H9 (cell line): ENCODE measurements around the gene YEATS2. TPM values are rescaled to one million over a fixed set of nuclear protein-coding genes. Genes with fewer than 3 reads are reported as not detected.

ENCODE experiments used
- DNase-seq: peaks from one replicate; pipeline ENCODE4 v3.0.0-alpha.2; 2017
- H2AFZ ChIP-seq: one replicate; pipeline ENCODE4 v1.6.1; 2013; ENCODE audit warnings: mild to moderate bottlenecking, low read length, control low read depth, moderate library complexity
- H2AK5ac ChIP-seq: 2 replicates; pipeline ENCODE4 v1.6.1; 2013; ENCODE audit warnings: low read length, control low read depth, mixed read lengths; ENCODE audit not compliant: insufficient read length
- H2BK120ac ChIP-seq: one replicate; pipeline ENCODE4 v1.6.1; 2013; ENCODE audit warnings: low read depth, mild to moderate bottlenecking, low read length, control low read depth, inconsistent platforms; ENCODE audit not compliant: poor library complexity, severe bottlenecking
- H2BK12ac ChIP-seq: 2 replicates; pipeline ENCODE4 v1.6.1; 2013; ENCODE audit warnings: low read length, control low read depth, mixed read lengths, low read depth; ENCODE audit not compliant: insufficient read length
- H2BK15ac ChIP-seq: 2 replicates; pipeline ENCODE4 v1.6.1; 2013; ENCODE audit warnings: low read depth, low read length, control low read depth
- H2BK20ac ChIP-seq: one replicate; pipeline ENCODE4 v1.6.1; 2013; ENCODE audit warnings: low read depth, mild to moderate bottlenecking, low read length, control low read depth, inconsistent platforms; ENCODE audit not compliant: poor library complexity, severe bottlenecking
- H2BK5ac ChIP-seq: 2 replicates; pipeline ENCODE4 v1.6.1; 2013; ENCODE audit warnings: low read length, control low read depth, mixed read lengths; ENCODE audit not compliant: insufficient read length
- H3K14ac ChIP-seq: 2 replicates; pipeline ENCODE4 v1.6.1; 2013; ENCODE audit warnings: low read length, control low read depth; ENCODE audit not compliant: insufficient read depth
- H3K18ac ChIP-seq: 2 replicates; pipeline ENCODE4 v1.6.1; 2013; ENCODE audit warnings: low read depth, mild to moderate bottlenecking, mixed read lengths, low read length, control low read depth; ENCODE audit not compliant: insufficient read length
- H3K23ac ChIP-seq: 2 replicates; pipeline ENCODE4 v1.6.1; 2013; ENCODE audit warnings: low read length, control low read depth, mixed read lengths, low read depth; ENCODE audit not compliant: insufficient read length
- H3K23me2 ChIP-seq: 2 replicates; pipeline ENCODE4 v1.6.1; 2013; ENCODE audit warnings: low read depth, mild to moderate bottlenecking, mixed read lengths, low read length, control low read depth; ENCODE audit not compliant: insufficient read length, poor library complexity, severe bottlenecking
- H3K27ac ChIP-seq: 2 replicates; pipeline ENCODE4 v1.5.1; 2013; ENCODE audit warnings: low read length, control low read depth, mixed read lengths, low read depth; ENCODE audit not compliant: insufficient read length
- H3K27me3 ChIP-seq: 2 replicates; pipeline ENCODE4 v1.6.1; 2013; ENCODE audit warnings: low read length, control low read depth, inconsistent platforms; ENCODE audit not compliant: insufficient read depth
- H3K4ac ChIP-seq: 2 replicates; pipeline ENCODE4 v1.6.1; 2013; ENCODE audit warnings: low read depth, mild to moderate bottlenecking, control low read depth, inconsistent platforms, low read length, moderate library complexity
- H3K4me1 ChIP-seq: 2 replicates; pipeline ENCODE4 v1.6.1; 2013; ENCODE audit warnings: low read length, control low read depth, inconsistent platforms; ENCODE audit not compliant: insufficient read depth
- H3K4me2 ChIP-seq: 2 replicates; pipeline ENCODE4 v1.6.1; 2013; ENCODE audit warnings: low read length, control low read depth, mixed read lengths; ENCODE audit not compliant: insufficient read length, insufficient read depth
- H3K56ac ChIP-seq: 2 replicates; pipeline ENCODE4 v1.6.1; 2013; ENCODE audit warnings: low read depth, mild to moderate bottlenecking, mixed read lengths, low read length, control low read depth; ENCODE audit not compliant: insufficient read length
- H3K79me1 ChIP-seq: 2 replicates; pipeline ENCODE4 v1.6.1; 2013; ENCODE audit warnings: low read depth, mild to moderate bottlenecking, moderate library complexity, low read length, control low read depth, inconsistent platforms; ENCODE audit not compliant: insufficient read depth, poor library complexity, severe bottlenecking
- H3K79me2 ChIP-seq: 2 replicates; pipeline ENCODE4 v1.6.1; 2013; ENCODE audit warnings: low read length, control low read depth, inconsistent platforms; ENCODE audit not compliant: insufficient read depth
- H3K9ac ChIP-seq: 2 replicates; pipeline ENCODE4 v1.6.1; 2013; ENCODE audit warnings: low read length, control low read depth, mixed read lengths; ENCODE audit not compliant: insufficient read length; ENCODE audit errors: extremely low read depth
- H3K9me3 ChIP-seq: one replicate; pipeline ENCODE4 v1.6.1; 2013; ENCODE audit warnings: low read depth, low read length, inconsistent platforms; ENCODE audit not compliant: control insufficient read depth
- H3T11ph ChIP-seq: one replicate; pipeline ENCODE4 v1.6.1; 2013; ENCODE audit warnings: mild to moderate bottlenecking, low read length, control low read depth, inconsistent platforms
- H4K20me1 ChIP-seq: one replicate; pipeline ENCODE4 v1.6.1; 2013; ENCODE audit not compliant: control insufficient read depth, insufficient read length, insufficient read depth
- H4K5ac ChIP-seq: 2 replicates; pipeline ENCODE4 v1.6.1; 2013; ENCODE audit warnings: low read depth, mild to moderate bottlenecking, mixed read lengths, low read length, control low read depth; ENCODE audit not compliant: insufficient read length
- H4K8ac ChIP-seq: replicated peaks from 2 replicates; pipeline ENCODE4 v1.6.1; 2013; ENCODE audit warnings: low read length, control low read depth, mixed read lengths, low read depth; ENCODE audit not compliant: insufficient read length
- H4K91ac ChIP-seq: 2 replicates; pipeline ENCODE4 v1.6.1; 2013; ENCODE audit warnings: low read depth, mild to moderate bottlenecking, moderate library complexity, mixed read lengths, low read length, control low read depth; ENCODE audit not compliant: insufficient read length
- H3K27ac Mint-ChIP-seq, 3 experiments: 2 replicates in 2 of 3; 3 replicates in 1 of 3; pipeline ENCODE4 v1.8.0; 2020 to 2021; ENCODE audit warnings: mixed read lengths in 3 of 3, mild to moderate bottlenecking in 1 of 3, moderate library complexity in 1 of 3
- H3K27me3 Mint-ChIP-seq: 2 replicates; pipeline ENCODE4 v1.8.0; 2021; ENCODE audit warnings: low read depth, mild to moderate bottlenecking, moderate library complexity, mixed read lengths
- H3K36me3 Mint-ChIP-seq, 3 experiments: 2 replicates in 2 of 3; 3 replicates in 1 of 3; pipeline ENCODE4 v1.8.0; 2020 to 2021; ENCODE audit warnings: low read depth in 3 of 3, mixed read lengths in 3 of 3; ENCODE audit not compliant: insufficient read depth in 1 of 3
- H3K4me1 Mint-ChIP-seq, 2 experiments: 2 replicates each; pipeline ENCODE4 v1.8.0; 2020; ENCODE audit warnings: mixed read lengths in 2 of 2
- H3K4me3 Mint-ChIP-seq, 2 experiments: 2 replicates in 1 of 2; 3 replicates in 1 of 2; pipeline ENCODE4 v1.8.0; 2020 to 2021; ENCODE audit warnings: mild to moderate bottlenecking in 2 of 2, mixed read lengths in 2 of 2, moderate library complexity in 1 of 2
- H3K9me3 Mint-ChIP-seq, 2 experiments: 2 replicates in 1 of 2; 3 replicates in 1 of 2; pipeline ENCODE4 v1.8.0; 2020; ENCODE audit warnings: mild to moderate bottlenecking in 2 of 2, mixed read lengths in 2 of 2, moderate library complexity in 1 of 2
- WGBS: extraction: QIAGEN DNeasy Blood & Tissue Kit; methylation state at CpG from one replicate; pipeline ENCODE4 v1.1.7; 2013; ENCODE audit warnings: missing lambda C conversion rate, low lambda C conversion rate, mixed read lengths; ENCODE audit not compliant: insufficient read length; ENCODE audit errors: extremely low coverage; 5-methylcytosine and 5-hydroxymethylcytosine counted together
- total RNA-seq: library from RNA; stranded (reverse); gene quantifications from 2 replicates; pipeline ENCODE4 v1.2.1, GENCODE V29; 2021
- TF ChIP-seq, protein P1 (sequence below): fragments of 200-600 bp; sonication (generic); conservative IDR thresholded peaks from 3 replicates; pipeline ENCODE4 v1.8.0; 2021; ENCODE audit warnings: antibody characterized with exemption, mild to moderate bottlenecking

The YEATS2 gene
- total RNA-seq, 1 experiment from 2014 or later, result 40.3 TPM

GRCh38 chr3:183664913-183665381, 32.6 kb upstream of the YEATS2 start:
- Histone ChIP-seq H3K79me1 (no peaks in the 10 kb centered on the region), H3K23me2 (no peaks in the 10 kb centered on the region), H4K8ac (no peak overlapping the region), H3K9me3 (no peaks in the 10 kb centered on the region), H3K27ac (no peak overlapping the region), H2BK5ac (no peak overlapping the region), H3K27me3 (no peaks in the 10 kb centered on the region), H3K56ac (no peak overlapping the region), H4K91ac (no peak overlapping the region), H3K79me2 (no peaks in the 10 kb centered on the region), H3K4me1 (no peaks in the 10 kb centered on the region), H3K18ac (no peak overlapping the region), H3K23ac (no peak overlapping the region), H2AFZ (no peak overlapping the region), H2BK12ac (no peak overlapping the region), H3K14ac (no peak overlapping the region), H3K9ac (no peak overlapping the region), H3T11ph (no peak overlapping the region), H2BK20ac (no peak overlapping the region), H2BK120ac (no peak overlapping the region), H2AK5ac (no peak overlapping the region), H3K4ac (no peak overlapping the region), H4K20me1 (no peaks in the 10 kb centered on the region), H3K4me2 (no peak overlapping the region), H2BK15ac (no peak overlapping the region), H4K5ac (no peak overlapping the region)
- TF ChIP-seq, protein P1, sequence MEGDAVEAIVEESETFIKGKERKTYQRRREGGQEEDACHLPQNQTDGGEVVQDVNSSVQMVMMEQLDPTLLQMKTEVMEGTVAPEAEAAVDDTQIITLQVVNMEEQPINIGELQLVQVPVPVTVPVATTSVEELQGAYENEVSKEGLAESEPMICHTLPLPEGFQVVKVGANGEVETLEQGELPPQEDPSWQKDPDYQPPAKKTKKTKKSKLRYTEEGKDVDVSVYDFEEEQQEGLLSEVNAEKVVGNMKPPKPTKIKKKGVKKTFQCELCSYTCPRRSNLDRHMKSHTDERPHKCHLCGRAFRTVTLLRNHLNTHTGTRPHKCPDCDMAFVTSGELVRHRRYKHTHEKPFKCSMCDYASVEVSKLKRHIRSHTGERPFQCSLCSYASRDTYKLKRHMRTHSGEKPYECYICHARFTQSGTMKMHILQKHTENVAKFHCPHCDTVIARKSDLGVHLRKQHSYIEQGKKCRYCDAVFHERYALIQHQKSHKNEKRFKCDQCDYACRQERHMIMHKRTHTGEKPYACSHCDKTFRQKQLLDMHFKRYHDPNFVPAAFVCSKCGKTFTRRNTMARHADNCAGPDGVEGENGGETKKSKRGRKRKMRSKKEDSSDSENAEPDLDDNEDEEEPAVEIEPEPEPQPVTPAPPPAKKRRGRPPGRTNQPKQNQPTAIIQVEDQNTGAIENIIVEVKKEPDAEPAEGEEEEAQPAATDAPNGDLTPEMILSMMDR, result no peak
- Mint-ChIP-seq H3K27ac (no peak overlapping the region), H3K27me3 (no peaks in the 10 kb centered on the region), H3K9me3 (peaks cover 9 to 10% of the 10 kb centered on the region in 2 experiments), H3K4me3 (no peak overlapping the region), H3K36me3 (peaks cover 38 to 51% (median 40%) of the 10 kb centered on the region in 3 experiments), H3K4me1 (no peaks in the 10 kb centered on the region)
- DNase-seq, result no peak
- no CpG with 5 or more reads among the region's 3 CpGs for WGBS
